MM.1S (cell line): ENCODE measurements around the gene CBX8.

ENCODE experiments used
- CTCF ChIP-seq: fragments of 300-600 bp; sonication (generic); IDR thresholded peaks from 2 replicates; pipeline ENCODE4 v1.5.1; 2016; ENCODE audit warnings: antibody characterized with exemption, low read length, mixed read lengths
- EZH2 ChIP-seq: fragments of 300-600 bp; sonication (generic); optimal IDR thresholded peaks from 2 replicates; pipeline ENCODE3; 2017; ENCODE audit warnings: low read depth, mild to moderate bottlenecking, antibody characterized with exemption, low read length, mixed read lengths
- EZH2phosphoT487 ChIP-seq: fragments of 300-600 bp; sonication (generic); IDR thresholded peaks from 2 replicates; pipeline ENCODE4 v1.6.1; 2018; ENCODE audit warnings: antibody characterized with exemption, low read length

DNA sequence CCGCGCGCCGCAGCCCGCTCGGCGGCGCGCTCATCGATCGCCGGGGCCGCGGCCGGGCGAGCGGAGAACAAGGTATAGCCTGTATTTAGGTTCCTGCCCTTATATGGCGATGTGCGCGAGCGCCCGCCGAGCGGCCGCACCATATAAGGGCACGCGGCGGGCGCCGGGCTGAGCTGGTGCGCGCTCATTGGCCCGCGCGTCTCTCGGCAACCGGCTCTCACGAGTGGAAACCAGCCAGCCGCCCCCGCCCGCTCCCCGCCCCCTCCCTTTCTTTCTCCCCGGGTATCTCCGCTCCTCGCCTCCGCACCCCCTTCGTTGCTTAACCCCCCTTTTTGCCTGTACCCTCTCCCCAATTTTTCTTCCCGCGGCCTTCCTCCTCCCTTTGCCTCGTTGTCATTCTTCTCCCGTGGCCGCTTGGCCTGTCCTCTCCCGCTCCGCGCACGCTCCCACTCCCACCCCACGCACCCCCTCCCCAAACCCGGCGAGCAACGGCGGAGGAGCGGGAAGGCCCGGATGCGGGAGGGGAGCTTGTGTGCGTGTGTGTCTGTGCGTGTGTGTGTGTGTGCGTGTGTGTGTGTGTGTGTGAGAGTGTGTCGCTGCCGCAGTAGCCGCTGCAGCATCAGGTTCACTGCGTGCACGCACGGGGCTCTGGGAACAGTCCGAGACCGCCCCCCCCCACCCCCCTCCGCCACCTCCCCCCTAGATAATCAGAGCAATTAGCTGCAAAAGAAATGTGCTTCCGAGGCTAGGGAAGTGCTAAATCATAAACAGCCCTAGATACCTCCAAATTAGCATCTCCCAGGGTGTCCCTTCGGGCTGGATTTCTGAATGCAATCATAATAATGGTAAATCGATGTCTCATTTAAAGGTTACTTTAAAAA, 13.5 kb upstream of the CBX8 start:
- TF ChIP-seq CTCF (no peak), EZH2phosphoT487 (no peak), EZH2 (no peak)
